MM.1S (cell line): ENCODE measurements around the gene IFIT1B.

Experiments used
- CTCF ChIP-seq: fragments of 300-600 bp; sonication (generic); IDR thresholded peaks from 2 replicates; pipeline ENCODE4 v1.5.1; 2016; ENCODE audit warnings: antibody characterized with exemption, low read length, mixed read lengths
- EZH2 ChIP-seq: fragments of 300-600 bp; sonication (generic); optimal IDR thresholded peaks from 2 replicates; pipeline ENCODE3; 2017; ENCODE audit warnings: low read depth, mild to moderate bottlenecking, antibody characterized with exemption, low read length, mixed read lengths
- EZH2phosphoT487 ChIP-seq: fragments of 300-600 bp; sonication (generic); IDR thresholded peaks from 2 replicates; pipeline ENCODE4 v1.6.1; 2018; ENCODE audit warnings: antibody characterized with exemption, low read length

DNA sequence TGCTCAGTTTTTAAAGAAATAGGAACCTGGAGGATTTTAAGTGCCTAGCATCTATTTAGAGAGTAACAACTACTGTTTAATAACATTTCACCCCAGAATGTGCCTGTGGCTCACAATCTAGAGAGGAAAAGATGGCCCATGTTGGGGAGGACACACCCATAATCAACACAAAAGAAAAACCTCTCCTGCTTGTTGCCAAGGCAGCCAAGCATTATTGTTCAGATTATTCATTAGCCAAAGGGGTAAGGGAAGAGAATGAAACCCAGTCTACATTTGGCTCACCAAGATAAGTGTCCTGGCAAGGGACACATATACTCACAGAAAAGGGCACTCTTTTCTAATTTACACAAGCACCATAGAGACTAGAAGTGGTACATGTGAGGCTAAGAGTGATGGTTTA lies 17.7 kb upstream of the IFIT1B start:
- TF ChIP-seq EZH2 (no peak), CTCF (no peak), EZH2phosphoT487 (no peak)
